Caco-2 (cell line): ENCODE results near the gene C3orf33. TPM values are rescaled to one million over a fixed set of nuclear protein-coding genes. Genes with fewer than 3 reads are reported as not detected.

Source experiments
- BruUV-seq: library from RNA; stranded (reverse); fragments of 400-500 nt; replicated peaks from 2 replicates; lab custom pipeline; 2021; lab: Mats Ljungman, UMichigan
- CTCF ChIA-PET: fragments of 300-600 bp; sonication (Branson Sonifier 250); formaldehyde crosslinking; loops from one replicate; lab custom pipeline; 2022; ENCODE audit warnings: antibody characterized with exemption; lab: Charles Lee
- POLR2A ChIA-PET: fragments of 300-600 bp; sonication (Branson Sonifier 250); formaldehyde crosslinking; loops from one replicate; lab custom pipeline; 2022; ENCODE audit warnings: antibody characterized with exemption; lab: Charles Lee
- DNase-seq, 2 experiments: peaks; one replicate each; pipeline versions ENCODE4 v3.0.0 to v3.0.0-alpha.2; 2020 to 2022
- H3K27me3 ChIP-seq: replicated peaks from 2 replicates; pipeline ENCODE4 v1.6.0; 2011; ENCODE audit warnings: low read length; ENCODE audit not compliant: control insufficient read depth, insufficient read depth
- H3K36me3 ChIP-seq: 2 replicates; pipeline ENCODE4 v1.5.1; 2011; ENCODE audit warnings: low read length; ENCODE audit not compliant: control insufficient read depth, insufficient read depth
- H3K4me1 ChIP-seq: fragments of 250-450 bp; sonication (Bioruptor Pico); 2 replicates; pipeline ENCODE4 v1.5.1; 2020; ENCODE audit warnings: mild to moderate bottlenecking
- H3K4me3 ChIP-seq: 2 replicates; pipeline ENCODE4 v1.5.1; 2011; ENCODE audit warnings: low read depth, mild to moderate bottlenecking, control low read depth, low read length
- H3K9me3 ChIP-seq: fragments of 250-450 bp; sonication (Bioruptor Pico); 2 replicates; pipeline ENCODE4 v1.5.1; 2020; ENCODE audit warnings: mild to moderate bottlenecking, moderate library complexity
- H3K27ac Mint-ChIP-seq: one replicate; pipeline ENCODE4 v1.8.0; 2022; ENCODE audit warnings: mixed read lengths; ENCODE audit not compliant: unreplicated experiment
- H3K27me3 Mint-ChIP-seq: one replicate; pipeline ENCODE4 v1.8.0; 2022; ENCODE audit warnings: mixed read lengths; ENCODE audit not compliant: insufficient read depth, unreplicated experiment
- H3K36me3 Mint-ChIP-seq: one replicate; pipeline ENCODE4 v1.8.0; 2022; ENCODE audit warnings: mild to moderate bottlenecking, mixed read lengths; ENCODE audit not compliant: insufficient read depth, unreplicated experiment
- H3K4me1 Mint-ChIP-seq: one replicate; pipeline ENCODE4 v1.8.0; 2022; ENCODE audit warnings: low read depth, mixed read lengths; ENCODE audit not compliant: unreplicated experiment
- H3K4me3 Mint-ChIP-seq: one replicate; pipeline ENCODE4 v1.8.0; 2022; ENCODE audit warnings: mild to moderate bottlenecking, moderate library complexity, mixed read lengths; ENCODE audit not compliant: unreplicated experiment
- H3K9me3 Mint-ChIP-seq: one replicate; pipeline ENCODE4 v1.8.0; 2022; ENCODE audit warnings: mixed read lengths; ENCODE audit not compliant: unreplicated experiment
- intact Hi-C: fragments of 100-400 bp; cut with micrococcal nuclease; formaldehyde crosslinking; loops from one replicate; pipeline ENCODE4 v1.10.0; 2022; ENCODE audit not compliant: unreplicated experiment
- total RNA-seq: library from RNA; stranded (reverse); gene quantifications from 2 replicates; pipeline ENCODE4 v1.2.3, GENCODE V29; 2022
- TF ChIP-seq, protein P1 (sequence below), 2 experiments: fragments of 200-600 bp in 1 of 2; IDR thresholded peaks; 1 replicate in 1 of 2; 2 replicates in 1 of 2; pipeline versions ENCODE4 v1.5.1 to v1.8.0; 2011 to 2022; ENCODE audit warnings: antibody characterized with exemption in 1 of 2, control low read depth in 1 of 2, inconsistent platforms in 1 of 2, low read depth in 1 of 2, low read length in 1 of 2, mild to moderate bottlenecking in 1 of 2, moderate library complexity in 1 of 2; ENCODE audit not compliant: insufficient read depth in 1 of 2, severe bottlenecking in 1 of 2, unreplicated experiment in 1 of 2

Gene C3orf33
- total RNA-seq, 1 experiment from 2014 or later: 5.4 TPM

DNA sequence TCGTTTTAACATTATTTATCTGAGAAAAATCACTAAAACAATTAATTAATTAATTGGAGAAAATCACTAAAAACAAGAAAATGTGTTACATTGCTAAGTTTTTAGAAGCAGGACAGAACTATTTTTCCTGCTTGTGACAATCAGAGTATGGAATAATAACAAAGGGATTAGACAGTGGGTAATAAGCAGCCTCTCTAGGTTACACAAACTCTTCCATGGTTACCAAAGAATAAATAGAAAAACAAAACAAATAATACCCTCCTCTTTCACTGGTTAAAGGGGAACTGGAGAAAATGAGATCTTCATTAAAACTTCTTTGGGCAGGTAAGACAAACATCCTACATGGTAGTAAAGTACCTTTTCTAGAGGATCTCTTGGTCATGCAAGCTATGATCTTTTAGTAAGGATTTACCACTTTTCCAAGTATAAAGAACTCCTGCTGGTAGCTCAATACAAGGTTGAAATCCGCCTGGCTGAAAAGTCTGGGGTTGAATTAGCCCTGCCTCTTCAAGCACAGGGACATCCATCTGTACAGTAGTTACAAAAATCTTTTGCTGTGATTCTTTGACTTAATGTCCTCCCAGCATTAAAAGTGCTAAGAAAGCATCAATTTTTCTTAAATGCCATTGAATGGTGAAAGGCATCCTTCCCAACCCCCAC lies 58.7 kb downstream of the C3orf33 start:
- H3K27me3 ChIP-seq: no peaks in the 10 kb centered on the region
- intact Hi-C loops: no loop called here
- no peaks in the 10 kb centered on the region for H3K36me3 ChIP-seq
- peaks cover 29% of the 10 kb centered on the region for H3K4me1 ChIP-seq
- TF ChIP-seq, protein P1, sequence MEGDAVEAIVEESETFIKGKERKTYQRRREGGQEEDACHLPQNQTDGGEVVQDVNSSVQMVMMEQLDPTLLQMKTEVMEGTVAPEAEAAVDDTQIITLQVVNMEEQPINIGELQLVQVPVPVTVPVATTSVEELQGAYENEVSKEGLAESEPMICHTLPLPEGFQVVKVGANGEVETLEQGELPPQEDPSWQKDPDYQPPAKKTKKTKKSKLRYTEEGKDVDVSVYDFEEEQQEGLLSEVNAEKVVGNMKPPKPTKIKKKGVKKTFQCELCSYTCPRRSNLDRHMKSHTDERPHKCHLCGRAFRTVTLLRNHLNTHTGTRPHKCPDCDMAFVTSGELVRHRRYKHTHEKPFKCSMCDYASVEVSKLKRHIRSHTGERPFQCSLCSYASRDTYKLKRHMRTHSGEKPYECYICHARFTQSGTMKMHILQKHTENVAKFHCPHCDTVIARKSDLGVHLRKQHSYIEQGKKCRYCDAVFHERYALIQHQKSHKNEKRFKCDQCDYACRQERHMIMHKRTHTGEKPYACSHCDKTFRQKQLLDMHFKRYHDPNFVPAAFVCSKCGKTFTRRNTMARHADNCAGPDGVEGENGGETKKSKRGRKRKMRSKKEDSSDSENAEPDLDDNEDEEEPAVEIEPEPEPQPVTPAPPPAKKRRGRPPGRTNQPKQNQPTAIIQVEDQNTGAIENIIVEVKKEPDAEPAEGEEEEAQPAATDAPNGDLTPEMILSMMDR (IDR thresholded peaks at IDR 0.05; ENCODE audit: insufficient read depth in 1 of 2, low read depth in 1 of 2, low read length in 1 of 2, severe bottlenecking in 1 of 2, unreplicated experiment in 1 of 2): no peak
- no peak overlapping the region for H3K27ac Mint-ChIP-seq
- CTCF ChIA-PET: interaction anchor here (2.0 kb wide), 1 partner anchor 58 kb away, joined by 7 read pairs; the partner anchor contains the start of gene C3orf33
- POLR2A ChIA-PET: no interaction called here
- no peaks in the 10 kb centered on the region for H3K27me3 Mint-ChIP-seq
- no peaks in the 10 kb centered on the region for H3K9me3 ChIP-seq
- no peak overlapping the region for H3K4me3 ChIP-seq
- no peak overlapping the region for H3K4me3 Mint-ChIP-seq
- BruUV-seq: no TSS peak
- H3K36me3 Mint-ChIP-seq: peaks cover 5% of the 10 kb centered on the region
- H3K9me3 Mint-ChIP-seq: no peaks in the 10 kb centered on the region
- no peak for DNase-seq
- peaks cover 34% of the 10 kb centered on the region for H3K4me1 Mint-ChIP-seq

DNA sequence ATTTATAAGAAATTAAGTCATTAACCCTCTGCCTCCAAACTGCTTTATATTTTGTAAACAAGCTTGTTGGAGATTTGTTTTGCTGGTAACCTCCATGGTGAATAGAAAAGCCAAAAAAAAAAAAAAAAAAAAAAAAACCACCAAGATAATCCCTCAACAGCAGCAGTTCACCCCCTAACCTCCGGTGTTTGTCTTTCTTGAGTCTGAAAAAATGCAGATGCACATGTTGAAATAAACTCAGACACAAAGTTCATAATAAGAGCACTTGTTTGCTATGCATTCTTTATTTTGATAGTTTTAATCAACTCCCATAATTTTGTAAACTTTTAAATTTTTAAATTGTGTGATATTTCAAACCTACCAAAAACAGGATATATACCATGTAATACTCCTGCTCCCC lies 59.4 kb downstream of the C3orf33 start:
- no peaks in the 10 kb centered on the region for H3K9me3 Mint-ChIP-seq

DNA sequence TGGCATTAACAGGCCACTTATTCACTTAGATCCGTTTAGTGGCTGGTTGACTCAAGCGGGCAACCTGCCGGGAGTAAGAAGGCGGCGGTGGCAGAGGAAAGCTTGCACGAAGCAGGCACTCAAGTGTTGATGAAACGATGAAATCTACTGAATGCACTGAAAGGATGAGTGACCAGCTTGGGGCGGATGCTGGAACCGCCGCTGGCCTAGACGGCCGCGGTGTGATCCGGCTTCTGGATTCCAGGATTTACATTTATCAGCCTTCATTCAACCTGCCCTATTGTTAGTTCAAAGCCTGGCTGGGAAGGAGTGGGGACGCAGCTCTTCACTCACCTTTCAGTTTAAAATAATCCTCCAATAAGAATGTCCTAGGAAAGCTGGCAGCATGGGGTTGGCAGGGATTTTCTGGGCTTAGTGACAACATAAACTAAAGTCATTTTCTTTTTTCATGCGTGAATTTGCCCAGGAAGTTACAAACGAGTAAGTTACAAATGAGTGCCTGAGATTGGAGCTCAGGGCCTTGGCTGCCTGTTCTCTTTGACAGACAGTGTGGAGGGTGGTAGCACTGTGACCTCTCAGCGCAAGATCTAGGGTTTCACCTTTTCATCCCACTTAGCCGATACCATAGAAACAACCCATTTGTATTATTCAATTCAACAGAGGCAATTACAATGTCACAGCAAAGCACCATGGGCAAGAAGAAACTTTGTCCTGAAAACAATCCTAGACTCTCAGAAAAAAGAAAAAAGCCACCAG lies 60.1 kb downstream of the C3orf33 start:
- Mint-ChIP-seq H3K27ac (no peak overlapping the region), H3K27me3 (no peaks in the 10 kb centered on the region), H3K36me3 (peaks cover 5% of the 10 kb centered on the region), H3K4me3 (peak overlapping the region; percentile 24), H3K9me3 (no peaks in the 10 kb centered on the region), H3K4me1 (peaks cover 38% of the 10 kb centered on the region)
- BruUV-seq: no TSS peak
- Histone ChIP-seq H3K27me3 (no peaks in the 10 kb centered on the region), H3K4me1 (peaks cover 29% of the 10 kb centered on the region), H3K36me3 (no peaks in the 10 kb centered on the region), H3K4me3 (no peak overlapping the region), H3K9me3 (no peaks in the 10 kb centered on the region)
- TF ChIP-seq, protein P1 (IDR thresholded peaks at IDR 0.05; ENCODE audit: insufficient read depth in 1 of 2, low read depth in 1 of 2, low read length in 1 of 2, severe bottlenecking in 1 of 2, unreplicated experiment in 1 of 2): no peak
- POLR2A ChIA-PET: interaction anchor here (0.6 kb wide), 1 partner anchor 8 kb away, joined by 11 read pairs; no protein-coding TSS in a partner anchor
- no peak for DNase-seq
- intact Hi-C loops: loop anchor here (2.0 kb wide), 1 partner anchor 109 kb away; the partner anchor contains the start of gene SLC33A1
- CTCF ChIA-PET: no interaction called here

More for the DNA sequence above, 59.4 kb downstream of the C3orf33 start:
- Mint-ChIP-seq H3K4me1 (peaks cover 38% of the 10 kb centered on the region), H3K27me3 (no peaks in the 10 kb centered on the region), H3K4me3 (no peak overlapping the region), H3K27ac (no peak overlapping the region), H3K36me3 (peaks cover 5% of the 10 kb centered on the region)
- no TSS peak for BruUV-seq
- intact Hi-C loops: no loop called here
- Histone ChIP-seq H3K9me3 (no peaks in the 10 kb centered on the region), H3K27me3 (no peaks in the 10 kb centered on the region), H3K4me3 (no peak overlapping the region), H3K4me1 (peaks cover 29% of the 10 kb centered on the region), H3K36me3 (no peaks in the 10 kb centered on the region)
- ChIA-PET POLR2A (interaction anchor here (0.6 kb wide), 1 partner anchor 9 kb away, joined by 11 read pairs; no protein-coding TSS in a partner anchor), CTCF (no interaction called here)
- DNase-seq: no peak
- TF ChIP-seq, protein P1 (IDR thresholded peaks at IDR 0.05; ENCODE audit: insufficient read depth in 1 of 2, low read depth in 1 of 2, low read length in 1 of 2, severe bottlenecking in 1 of 2, unreplicated experiment in 1 of 2): no peak
